Measurements from ENCODE around the gene PDCL3. TPM values are rescaled to one million over a fixed set of nuclear protein-coding genes. Genes with fewer than 3 reads are reported as not detected.

Gene PDCL3
- total and polyA plus RNA-seq, 9 donors: 17.8 to 49.3 (median 36.7) TPM

- WGBS (ENCODE audit: insufficient coverage): 89% methylated on average over 5 of the region's 6 CpGs
- H3K27me3 ChIP-seq (ENCODE audit: control insufficient read depth, insufficient read depth, low read length): no peaks in the 10 kb centered on the region
- no peaks in the 10 kb centered on the region for H3K9me3 ChIP-seq (replicated peaks; ENCODE audit: control insufficient read depth, low read depth, low read length)
Measured at GRCh38 chr2:100619951-100620350, 57.2 kb downstream of the PDCL3 start.

GRCh38 chr2:100620481-100620880 lies 57.7 kb downstream of the PDCL3 start:
- no peak overlapping the region for H3K27ac ChIP-seq (ENCODE audit: low read length)
- no peak for DNase-seq
- H3K9me3 ChIP-seq (replicated peaks; ENCODE audit: control insufficient read depth, low read depth, low read length): no peaks in the 10 kb centered on the region
- WGBS (ENCODE audit: insufficient coverage): 79% methylated on average over 3 of the region's 3 CpGs
- H3K4me3 ChIP-seq (ENCODE audit: low read length): no peak overlapping the region
- no peaks in the 10 kb centered on the region for H3K36me3 ChIP-seq (ENCODE audit: control insufficient read depth, insufficient read depth, low read length)
- H3K4me1 ChIP-seq (ENCODE audit: control insufficient read depth, insufficient read depth, low read length): no peaks in the 10 kb centered on the region
- no peaks in the 10 kb centered on the region for H3K27me3 ChIP-seq (ENCODE audit: control insufficient read depth, insufficient read depth, low read length)

More at GRCh38 chr2:100619951-100620350, 57.2 kb downstream of the PDCL3 start:
- H3K4me1 ChIP-seq (ENCODE audit: control insufficient read depth, insufficient read depth, low read length): no peaks in the 10 kb centered on the region
- no peak overlapping the region for H3K27ac ChIP-seq (ENCODE audit: low read length)
- H3K4me3 ChIP-seq (ENCODE audit: low read length): no peak overlapping the region
- H3K36me3 ChIP-seq (ENCODE audit: control insufficient read depth, insufficient read depth, low read length): no peaks in the 10 kb centered on the region
- DNase-seq: no peak

GRCh38 chr2:100621371-100621951 lies 58.7 kb downstream of the PDCL3 start:
- DNase-seq: no peak
- no peaks in the 10 kb centered on the region for H3K4me1 ChIP-seq (ENCODE audit: control insufficient read depth, insufficient read depth, low read length)
- no peaks in the 10 kb centered on the region for H3K36me3 ChIP-seq (ENCODE audit: control insufficient read depth, insufficient read depth, low read length)
- 87% methylated on average over 5 of the region's 8 CpGs for WGBS (ENCODE audit: insufficient coverage)
- no peaks in the 10 kb centered on the region for H3K9me3 ChIP-seq (replicated peaks; ENCODE audit: control insufficient read depth, low read depth, low read length)
- H3K27ac ChIP-seq (ENCODE audit: low read length): no peak overlapping the region
- no peaks in the 10 kb centered on the region for H3K27me3 ChIP-seq (ENCODE audit: control insufficient read depth, insufficient read depth, low read length)
- no peak overlapping the region for H3K4me3 ChIP-seq (ENCODE audit: low read length)

GRCh38 chr2:100623033-100623715 lies 60.4 kb downstream of the PDCL3 start:
- Histone ChIP-seq H3K27me3 (ENCODE audit: control insufficient read depth, insufficient read depth, low read length) (no peaks in the 10 kb centered on the region), H3K27ac (ENCODE audit: low read length) (no peak overlapping the region), H3K9me3 (replicated peaks; ENCODE audit: control insufficient read depth, low read depth, low read length) (no peaks in the 10 kb centered on the region), H3K4me3 (ENCODE audit: low read length) (no peak overlapping the region), H3K36me3 (ENCODE audit: control insufficient read depth, insufficient read depth, low read length) (no peaks in the 10 kb centered on the region), H3K4me1 (ENCODE audit: control insufficient read depth, insufficient read depth, low read length) (no peaks in the 10 kb centered on the region)
- 93% methylated on average over 4 of the region's 8 CpGs for WGBS (ENCODE audit: insufficient coverage)
- no peak for DNase-seq

GRCh38 chr2:100623930-100624329 lies 61.1 kb downstream of the PDCL3 start:
- H3K4me1 ChIP-seq (ENCODE audit: control insufficient read depth, insufficient read depth, low read length): no peaks in the 10 kb centered on the region
- no peaks in the 10 kb centered on the region for H3K36me3 ChIP-seq (ENCODE audit: control insufficient read depth, insufficient read depth, low read length)
- H3K9me3 ChIP-seq (replicated peaks; ENCODE audit: control insufficient read depth, low read depth, low read length): no peaks in the 10 kb centered on the region
- no peaks in the 10 kb centered on the region for H3K27me3 ChIP-seq (ENCODE audit: control insufficient read depth, insufficient read depth, low read length)
- no peak overlapping the region for H3K4me3 ChIP-seq (ENCODE audit: low read length)
- no peak overlapping the region for H3K27ac ChIP-seq (ENCODE audit: low read length)
- no CpG with 5 or more reads among the region's 2 CpGs for WGBS (ENCODE audit: insufficient coverage)
- no peak for DNase-seq

GRCh38 chr2:100624536-100624935 lies 61.7 kb downstream of the PDCL3 start:
- Histone ChIP-seq H3K27ac (ENCODE audit: low read length) (no peak overlapping the region), H3K4me3 (ENCODE audit: low read length) (no peak overlapping the region), H3K36me3 (ENCODE audit: control insufficient read depth, insufficient read depth, low read length) (no peaks in the 10 kb centered on the region), H3K4me1 (ENCODE audit: control insufficient read depth, insufficient read depth, low read length) (no peaks in the 10 kb centered on the region), H3K9me3 (replicated peaks; ENCODE audit: control insufficient read depth, low read depth, low read length) (no peaks in the 10 kb centered on the region), H3K27me3 (ENCODE audit: control insufficient read depth, insufficient read depth, low read length) (no peaks in the 10 kb centered on the region)
- DNase-seq: no peak
- WGBS (ENCODE audit: insufficient coverage): 95% methylated on average over 3 of the region's 4 CpGs

GRCh38 chr2:100625717-100626116 lies 62.9 kb downstream of the PDCL3 start:
- WGBS (ENCODE audit: insufficient coverage): 51% methylated on average over 3 of the region's 6 CpGs
- H3K36me3 ChIP-seq (ENCODE audit: control insufficient read depth, insufficient read depth, low read length): no peaks in the 10 kb centered on the region
- H3K27me3 ChIP-seq (ENCODE audit: control insufficient read depth, insufficient read depth, low read length): no peaks in the 10 kb centered on the region
- H3K9me3 ChIP-seq (replicated peaks; ENCODE audit: control insufficient read depth, low read depth, low read length): no peaks in the 10 kb centered on the region
- DNase-seq: peak; percentile 38
- H3K4me1 ChIP-seq (ENCODE audit: control insufficient read depth, insufficient read depth, low read length): no peaks in the 10 kb centered on the region
- H3K4me3 ChIP-seq (ENCODE audit: low read length): no peak overlapping the region
- no peak overlapping the region for H3K27ac ChIP-seq (ENCODE audit: low read length)

Other genes starting within 250 kb of the PDCL3 start
- 1.5 TPM for gene LONRF2, start 240.5 kb upstream of the PDCL3 start, total RNA-seq
- gene LONRF2, start 240.5 kb upstream of the PDCL3 start, polyA plus RNA-seq (ENCODE audit: insufficient read depth in 1 of 8, insufficient read length in 8 of 8, low replicate concordance in 1 of 8): 1 to 10 TPM in 1 of 8 donors, under 1 TPM in 7; 0.22 to 1.5 (median 0.62) TPM
- gene CHST10, start 145.3 kb upstream of the PDCL3 start, total RNA-seq: 14.0 TPM
- 10 to 100 TPM; 10.6 to 16.4 (median 12.9) TPM for gene CHST10, start 145.3 kb upstream of the PDCL3 start, polyA plus RNA-seq (ENCODE audit: insufficient read depth in 1 of 8, insufficient read length in 8 of 8, low replicate concordance in 1 of 8)
- not detected for gene NMS, start 92.5 kb upstream of the PDCL3 start, total RNA-seq
- not detected for gene NMS, start 92.5 kb upstream of the PDCL3 start, polyA plus RNA-seq (ENCODE audit: insufficient read depth in 1 of 8, insufficient read length in 8 of 8, low replicate concordance in 1 of 8)